HG03378 (cell line): ENCODE results near the gene TCF23.
"Not testable (repeated sequence)": the region's sequence is repeated elsewhere in the genome, so short reads cannot be mapped to it uniquely, and the experiment has no call there.

Experiments
- ATAC-seq: cut with Tn5 transposase; IDR thresholded peaks from one replicate; pipeline ENCODE4 v1.9.1; 2021; ENCODE audit warnings: mild to moderate bottlenecking, moderate library complexity; ENCODE audit not compliant: unreplicated experiment

TCF23 gene

DNA sequence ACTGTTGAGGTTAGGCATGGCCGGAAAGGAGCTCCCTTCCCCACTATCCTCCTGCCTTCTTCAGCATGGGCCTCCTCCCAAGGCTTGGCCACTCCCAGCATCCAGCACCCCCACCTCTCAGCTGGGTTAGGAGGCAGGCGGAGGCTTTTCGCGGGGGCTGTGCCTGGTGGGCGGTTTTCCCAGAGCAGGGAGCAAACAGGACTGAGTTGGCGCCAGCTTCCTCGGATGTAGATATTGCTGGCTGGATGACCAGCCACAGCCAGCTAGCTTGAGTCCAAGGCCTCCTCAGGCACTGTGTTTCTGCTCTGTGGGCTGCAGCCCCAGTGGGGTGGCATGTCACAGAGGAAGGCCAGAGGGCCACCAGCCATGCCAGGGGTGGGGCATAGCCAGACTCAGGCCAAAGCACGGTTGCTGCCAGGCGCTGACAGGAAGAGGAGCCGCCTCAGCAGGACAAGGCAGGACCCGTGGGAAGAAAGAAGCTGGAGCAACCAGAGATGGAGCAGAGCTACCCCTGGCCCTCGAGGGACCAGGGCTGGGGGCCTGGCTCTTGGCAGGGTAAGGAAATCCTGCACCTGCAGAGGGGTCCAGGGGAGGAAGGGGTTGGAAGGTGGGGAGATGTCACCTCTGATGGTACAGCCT, at the start of gene TCF23:
Gene TCF23 (plus strand): TSS at position 204 of the 639 bp plus-strand sequence. CDS start 130 bp downstream, at position 334.
- ATAC-seq, result no peak

DNA sequence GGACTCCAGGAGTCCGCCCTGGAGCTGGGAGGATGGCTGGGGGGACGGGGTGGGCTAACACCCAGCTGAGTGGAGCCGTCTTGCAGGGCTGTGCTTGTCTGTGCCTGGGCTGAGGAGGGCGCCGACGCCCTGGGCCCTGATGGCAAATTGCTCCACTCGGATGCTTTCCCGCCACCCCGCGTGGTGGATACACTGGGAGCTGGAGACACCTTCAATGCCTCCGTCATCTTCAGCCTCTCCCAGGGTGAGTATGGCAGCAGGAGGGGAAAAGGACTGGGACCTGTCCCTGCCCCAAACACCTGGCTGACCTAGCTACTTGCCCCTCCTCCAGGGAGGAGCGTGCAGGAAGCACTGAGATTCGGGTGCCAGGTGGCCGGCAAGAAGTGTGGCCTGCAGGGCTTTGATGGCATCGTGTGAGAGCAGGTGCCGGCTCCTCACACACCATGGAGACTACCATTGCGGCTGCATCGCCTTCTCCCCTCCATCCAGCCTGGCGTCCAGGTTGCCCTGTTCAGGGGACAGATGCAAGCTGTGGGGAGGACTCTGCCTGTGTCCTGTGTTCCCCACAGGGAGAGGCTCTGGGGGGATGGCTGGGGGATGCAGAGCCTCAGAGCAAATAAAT, 49.4 kb upstream of the TCF23 start:
- no peak for ATAC-seq

DNA sequence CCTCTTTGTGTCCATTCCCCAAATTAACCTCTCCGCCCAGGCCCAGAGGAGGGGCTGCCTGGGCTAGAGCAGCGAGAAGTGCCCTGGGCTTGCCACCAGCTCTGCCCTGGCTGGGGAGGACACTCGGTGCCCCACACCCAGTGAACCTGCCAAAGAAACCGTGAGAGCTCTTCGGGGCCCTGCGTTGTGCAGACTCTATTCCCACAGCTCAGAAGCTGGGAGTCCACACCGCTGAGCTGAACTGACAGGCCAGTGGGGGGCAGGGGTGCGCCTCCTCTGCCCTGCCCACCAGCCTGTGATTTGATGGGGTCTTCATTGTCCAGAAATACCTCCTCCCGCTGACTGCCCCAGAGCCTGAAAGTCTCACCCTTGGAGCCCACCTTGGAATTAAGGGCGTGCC, 48.8 kb upstream of the TCF23 start:
- no peak for ATAC-seq

DNA sequence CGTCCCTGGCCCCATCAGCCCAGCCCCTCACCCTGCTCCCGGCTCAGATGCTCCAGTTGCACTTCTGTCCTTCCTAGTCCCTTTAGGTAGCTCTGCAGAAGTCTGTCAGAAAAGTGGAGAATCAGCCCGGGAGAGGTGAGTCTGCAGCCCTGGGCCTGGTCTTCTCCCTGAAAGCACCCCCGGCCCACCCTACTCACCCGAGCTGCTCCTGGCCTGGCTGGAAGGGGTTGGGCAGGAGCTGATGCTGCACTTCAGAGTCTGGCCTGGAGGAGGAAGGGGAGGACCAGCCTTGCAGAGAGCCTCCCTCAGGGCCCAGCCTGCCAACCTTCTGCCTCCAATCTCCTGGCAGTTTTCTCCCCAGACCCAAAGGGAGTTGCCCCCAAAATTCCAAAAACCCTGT, 46.5 kb upstream of the TCF23 start:
- ATAC-seq, result no peak

DNA sequence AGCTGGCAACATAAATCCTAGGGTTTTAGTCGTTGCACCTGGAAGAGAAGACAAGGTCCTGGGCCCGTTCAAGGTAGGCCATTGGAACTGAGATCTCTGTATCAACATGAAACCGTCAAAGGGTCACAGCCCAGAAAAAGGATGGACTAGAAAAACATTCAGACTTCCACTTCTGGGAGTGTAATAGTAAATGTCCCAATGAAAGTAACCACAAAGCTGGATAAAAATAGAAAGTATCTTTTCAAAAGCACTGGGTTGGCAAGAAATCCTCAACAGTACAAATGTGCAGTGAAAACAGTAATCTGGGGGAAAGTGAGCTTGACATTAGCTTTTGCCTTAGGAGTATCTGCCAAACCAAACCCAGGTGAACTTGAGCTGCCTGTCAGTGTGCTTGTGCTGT, 42.8 kb upstream of the TCF23 start:
- no peak for ATAC-seq

DNA sequence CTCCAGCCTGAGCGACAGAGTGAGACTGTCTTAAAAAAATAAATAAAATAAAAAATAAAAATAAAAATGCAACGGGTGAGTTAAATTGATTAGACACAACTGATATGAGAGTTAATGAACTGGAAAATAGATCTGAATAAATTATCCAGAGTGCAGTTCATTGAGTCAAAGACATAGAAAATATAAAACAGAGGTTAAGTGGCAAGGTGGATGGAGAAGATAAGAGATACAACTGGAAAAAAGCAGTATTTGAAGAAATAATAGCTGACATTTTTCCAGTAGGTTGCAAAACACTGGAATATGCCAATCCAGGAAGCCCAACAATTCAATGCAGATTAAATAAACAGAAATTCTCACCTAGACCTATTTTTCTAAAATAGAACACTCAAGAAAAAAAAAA, 40.6 kb upstream of the TCF23 start:
- no peak for ATAC-seq

DNA sequence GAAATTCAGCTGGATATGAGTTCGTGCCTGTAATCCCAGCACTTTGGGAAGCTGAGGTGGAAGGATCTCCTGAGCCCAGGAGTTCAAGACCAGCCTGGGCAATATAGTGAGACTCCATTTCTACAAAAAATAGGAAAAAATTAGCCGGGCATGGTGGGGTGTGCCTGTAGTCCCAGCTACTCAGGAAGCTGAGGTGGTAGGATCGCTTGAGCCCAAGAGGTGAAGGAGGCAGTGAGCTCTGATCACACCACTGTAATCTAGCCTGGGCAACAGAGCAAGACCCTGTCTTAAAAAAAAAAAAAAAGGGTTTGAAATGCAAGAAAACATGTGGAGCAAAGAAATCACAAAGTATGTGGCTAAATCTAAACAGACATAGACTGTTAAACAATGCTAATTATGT, 39.7 kb upstream of the TCF23 start:
- ATAC-seq, result no peak

DNA sequence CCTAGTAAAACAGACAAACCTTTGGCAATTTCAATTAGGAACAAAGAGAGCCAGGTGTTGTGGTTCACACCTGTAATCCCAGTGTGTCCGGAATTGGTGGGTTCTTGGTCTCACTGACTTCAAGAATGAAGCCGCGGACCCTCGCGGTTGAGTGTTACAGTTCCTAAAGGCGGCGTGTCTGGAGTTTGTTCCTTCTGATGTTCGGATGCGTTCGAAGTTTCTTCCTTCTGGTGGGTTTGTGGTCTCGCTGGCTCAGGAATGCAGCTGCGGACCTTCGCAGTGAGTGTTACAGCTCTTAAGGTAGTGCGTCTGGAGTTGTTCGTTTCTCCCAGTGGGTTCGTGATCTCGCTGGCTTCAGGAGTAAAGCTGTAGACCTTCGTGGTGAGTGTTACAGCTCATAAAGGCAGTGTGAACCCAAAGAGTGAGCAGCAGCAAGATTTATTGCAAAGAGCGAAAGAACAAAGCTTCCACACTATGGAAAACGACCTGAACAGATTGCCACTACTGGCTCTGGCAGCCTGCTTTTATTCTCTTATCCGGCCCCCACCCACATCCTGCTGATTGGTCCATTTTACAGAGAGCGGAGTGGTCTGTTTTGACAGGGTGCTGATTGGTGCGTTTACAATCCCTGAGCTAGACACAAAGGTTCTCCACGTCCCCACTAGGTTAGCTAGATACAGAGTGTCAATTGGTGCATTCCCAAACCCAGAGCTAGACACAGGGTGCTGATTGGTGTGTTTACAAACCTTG, 38.0 kb upstream of the TCF23 start:
- not testable (repeated sequence) for ATAC-seq

DNA sequence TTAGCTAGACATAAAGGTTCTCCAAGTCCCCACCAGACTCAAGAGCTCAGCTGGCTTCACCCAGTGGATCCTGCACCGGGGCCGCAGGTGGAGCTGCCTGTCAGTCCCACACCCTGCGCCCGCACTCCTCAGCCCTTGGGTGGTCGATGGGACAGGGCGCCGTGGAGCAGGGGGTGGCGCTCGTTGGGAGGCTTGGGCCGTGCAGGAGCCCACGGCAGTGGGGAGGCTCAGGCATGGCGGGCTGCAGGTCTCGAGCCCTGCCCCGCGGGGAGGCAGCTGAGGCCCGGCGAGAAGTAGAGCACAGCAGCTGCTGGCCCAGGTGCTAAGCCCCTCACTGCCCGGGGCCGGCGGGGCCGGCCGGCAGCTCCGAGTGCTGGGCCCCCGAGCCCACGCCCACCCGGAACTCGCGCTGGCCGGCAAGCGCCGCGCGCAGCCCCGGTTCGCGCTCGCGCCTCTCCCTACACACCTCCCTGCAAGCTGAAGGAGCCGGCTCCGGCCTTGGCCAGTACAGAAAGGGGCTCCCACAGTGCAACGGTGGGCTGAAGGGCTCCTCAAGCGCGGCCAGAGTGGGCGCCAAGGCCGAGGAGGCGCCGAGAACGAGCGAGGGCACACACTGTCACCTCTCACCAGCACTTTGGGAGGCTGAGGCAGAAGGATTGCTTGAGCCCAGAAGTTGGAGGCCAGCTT, 37.3 kb upstream of the TCF23 start:
- not testable (repeated sequence) for ATAC-seq

DNA sequence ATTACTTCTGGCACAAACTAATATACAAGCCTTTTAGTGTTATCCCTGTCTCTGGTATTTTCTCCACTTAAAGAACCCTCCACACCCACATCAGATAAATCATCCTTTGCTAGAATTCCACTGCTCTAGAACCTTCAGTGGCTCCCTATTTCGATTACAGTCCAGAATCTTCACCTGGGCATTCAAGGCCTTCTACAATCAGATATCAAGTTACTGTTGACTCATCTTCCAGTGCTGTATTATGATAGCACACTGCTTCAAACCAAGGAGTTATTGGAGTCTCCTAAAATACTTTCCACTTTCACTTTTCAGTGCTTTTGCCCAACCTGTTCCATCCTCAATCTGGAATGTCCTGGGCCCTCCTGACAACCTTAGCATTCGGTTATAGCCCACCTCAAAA, 33.3 kb upstream of the TCF23 start:
- no peak for ATAC-seq

DNA sequence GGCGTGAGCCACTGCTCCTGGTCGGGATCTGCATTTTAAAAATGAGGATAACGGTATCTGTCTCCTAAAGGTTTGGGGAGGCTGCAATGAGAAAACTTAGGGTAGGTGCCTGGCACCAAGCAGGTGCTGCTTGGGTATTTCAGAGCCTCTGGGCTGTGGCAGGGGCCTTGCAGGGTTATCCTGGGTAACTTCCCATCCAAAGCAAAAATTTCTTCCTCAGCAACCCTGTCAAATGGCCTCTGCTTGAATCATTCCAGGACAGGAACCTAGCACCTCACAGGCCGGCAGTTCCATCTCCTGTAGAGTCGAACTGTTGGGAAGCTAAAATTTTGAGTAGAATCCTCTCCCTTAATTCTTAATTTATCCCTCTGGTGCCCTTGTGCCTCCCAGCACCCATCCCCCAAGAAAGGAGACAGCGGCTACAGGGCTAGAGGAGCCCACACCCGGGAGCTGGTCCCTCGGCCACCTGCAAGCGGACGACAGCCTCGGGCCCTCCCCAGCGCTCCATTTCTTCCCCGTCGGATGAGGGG, 30.7 kb upstream of the TCF23 start:
- ATAC-seq, result no peak

DNA sequence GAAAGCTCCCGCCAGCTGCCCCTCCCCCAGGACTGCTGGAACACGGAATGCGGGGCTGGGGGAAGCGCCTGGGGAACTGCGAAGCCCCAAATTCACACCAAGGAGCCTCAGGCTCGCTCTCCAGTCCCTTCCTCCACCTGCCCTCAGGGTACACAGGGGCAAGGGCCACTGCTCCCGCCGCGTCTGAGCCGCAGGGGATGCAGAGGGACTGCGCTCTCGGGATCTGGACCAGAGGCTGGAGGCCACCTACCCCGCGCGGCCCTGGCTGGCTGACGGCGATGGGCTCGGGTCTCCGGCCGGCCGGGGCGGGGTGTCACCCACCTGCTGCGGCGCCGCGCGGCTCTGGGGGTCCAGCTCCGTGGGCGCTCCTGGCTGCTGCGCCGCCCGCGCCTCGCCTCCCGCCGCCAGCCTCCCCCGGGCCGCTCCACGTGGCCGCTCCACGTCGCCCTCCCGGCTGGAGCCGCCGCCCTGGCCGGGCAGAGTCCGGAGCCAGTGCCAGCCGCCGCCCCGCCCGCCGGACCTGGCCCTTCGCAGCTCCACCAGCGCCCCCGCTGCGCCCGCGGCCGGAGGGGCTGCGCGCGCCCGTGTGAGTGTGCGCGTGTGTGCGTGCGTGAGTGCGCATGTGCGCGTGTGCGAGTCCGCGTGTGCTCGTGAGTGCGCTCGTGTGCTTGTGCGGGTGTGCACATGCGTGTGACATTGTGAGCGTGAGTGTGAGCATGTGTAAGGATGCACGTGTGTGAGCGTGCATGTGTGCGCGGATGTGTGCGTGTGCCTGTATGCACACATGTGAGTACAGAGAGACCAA, 30.1 kb upstream of the TCF23 start, which contains the start of gene CGREF1:
Gene CGREF1 (minus strand): TSS at position 604 of the 805 bp plus-strand sequence. CDS start 14,762 bp downstream, outside the sequence.
- ATAC-seq, result no peak

DNA sequence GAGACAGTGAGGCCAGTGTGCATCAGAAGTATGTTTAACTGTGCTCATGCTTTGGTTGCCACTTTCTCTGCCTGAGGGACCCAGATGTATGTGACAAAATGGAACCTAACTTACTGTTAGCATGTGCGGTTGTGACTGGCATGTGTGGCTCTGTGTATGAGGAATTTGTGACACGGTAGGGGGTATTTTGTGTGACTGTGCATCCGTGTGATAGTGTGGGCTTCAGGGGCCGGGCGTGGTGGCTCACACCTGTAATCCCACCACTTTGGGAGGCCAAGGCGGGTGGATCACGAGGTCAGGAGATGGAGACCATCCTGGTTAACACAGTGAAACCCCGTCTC, 29.5 kb upstream of the TCF23 start:
- ATAC-seq, result not testable (repeated sequence)

DNA sequence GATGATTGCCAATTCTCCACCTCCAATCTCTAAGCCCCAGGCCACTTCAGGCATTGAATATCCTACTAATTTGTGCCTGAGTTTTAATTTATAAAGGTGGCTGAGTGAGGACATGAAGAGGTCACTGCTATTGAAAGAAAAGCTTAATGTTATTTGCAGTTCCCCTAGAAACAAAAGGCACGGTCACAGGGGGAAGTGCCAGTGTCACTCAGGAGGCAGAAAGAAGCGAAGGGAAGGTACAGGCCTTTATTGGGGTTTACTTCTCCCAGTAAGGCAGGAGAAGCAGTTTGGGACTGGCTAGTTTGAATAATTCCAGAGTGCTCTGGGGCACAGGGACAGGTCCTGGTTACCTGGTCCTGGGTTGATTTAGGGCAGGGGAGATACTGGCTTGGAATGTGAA, 26.9 kb upstream of the TCF23 start:
- no peak for ATAC-seq

DNA sequence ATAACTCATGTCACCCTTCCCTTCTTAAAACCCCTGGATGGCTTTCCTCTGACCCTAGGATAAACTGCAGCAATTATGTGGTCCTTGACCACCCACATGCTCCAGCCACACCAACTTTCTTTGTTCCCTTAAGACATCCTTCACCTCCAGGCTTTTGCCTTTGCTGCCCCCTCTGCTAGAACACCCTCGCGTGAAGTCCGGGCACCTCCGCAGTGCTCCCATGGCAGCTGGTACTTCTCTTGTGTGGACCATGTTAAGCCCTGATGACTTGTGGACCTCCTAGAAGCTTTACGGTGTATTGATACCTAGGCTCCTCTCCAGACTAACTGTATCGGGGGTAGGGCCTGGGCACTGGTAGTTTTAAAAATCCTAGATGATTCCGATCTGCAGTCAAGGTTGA, 26.0 kb upstream of the TCF23 start:
- no peak for ATAC-seq

DNA sequence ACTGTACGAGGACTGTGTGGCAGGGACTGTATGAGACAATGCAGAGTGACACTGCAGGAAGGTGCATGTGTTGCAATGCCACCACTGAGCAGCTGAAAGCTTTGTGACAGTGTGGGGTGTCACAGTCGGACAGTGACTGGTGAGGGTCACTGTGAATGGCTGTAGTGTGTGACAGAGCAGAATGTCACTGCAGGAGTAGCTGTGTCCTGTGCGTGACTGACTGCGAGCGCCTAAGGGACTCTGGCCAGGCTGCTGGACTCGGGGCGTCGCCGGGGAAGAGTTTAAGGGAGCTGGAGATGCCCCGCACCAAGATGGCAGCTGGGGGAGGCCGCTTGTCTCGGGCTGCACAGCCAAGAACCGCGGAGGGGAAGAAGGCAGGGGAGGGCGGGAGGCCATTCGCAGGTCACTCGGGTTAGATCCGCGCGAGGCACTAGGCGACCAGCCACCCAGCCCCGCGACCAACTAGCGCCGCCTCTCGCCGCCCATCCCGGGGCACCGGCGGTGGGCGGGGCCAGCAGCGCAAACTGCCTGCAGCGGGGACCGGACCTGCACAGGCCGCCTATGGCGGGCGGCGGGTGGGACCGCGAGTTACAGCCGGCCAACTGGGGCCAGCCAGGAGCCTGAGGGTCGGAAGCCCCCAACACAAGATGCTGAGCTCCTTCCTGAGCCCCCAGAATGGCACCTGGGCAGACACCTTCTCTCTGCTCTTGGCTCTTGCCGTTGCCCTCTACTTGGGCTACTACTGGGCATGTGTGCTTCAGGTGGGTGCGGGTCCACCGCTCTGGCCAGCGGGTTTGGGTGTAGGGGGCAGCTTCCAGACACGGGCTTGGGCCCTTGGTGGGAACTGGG, 25.3 kb upstream of the TCF23 start, which contains the start of gene ABHD1:
Gene ABHD1 (plus strand): TSS at position 514 of the 849 bp plus-strand sequence. CDS start 134 bp downstream, at position 648.
- no peak for ATAC-seq

DNA sequence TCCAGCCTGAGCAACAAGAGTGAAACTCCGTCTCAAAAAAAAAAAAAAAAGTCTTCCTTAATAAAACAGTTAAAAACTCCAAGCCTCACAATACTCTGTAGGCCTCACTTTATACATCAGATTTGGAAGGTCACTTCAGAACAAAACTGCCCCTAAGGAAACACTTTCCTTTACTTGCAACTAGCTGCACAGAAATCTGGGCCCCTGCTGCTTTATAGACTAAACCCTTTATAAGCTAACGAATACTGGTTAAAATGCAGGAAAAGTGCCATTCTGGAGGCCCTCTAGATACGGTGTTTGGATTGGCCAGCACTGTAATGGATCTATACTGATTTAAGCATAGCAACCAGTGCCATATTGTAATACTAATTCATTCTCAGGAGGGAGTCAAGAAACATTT, 23.7 kb upstream of the TCF23 start:
- no peak for ATAC-seq

DNA sequence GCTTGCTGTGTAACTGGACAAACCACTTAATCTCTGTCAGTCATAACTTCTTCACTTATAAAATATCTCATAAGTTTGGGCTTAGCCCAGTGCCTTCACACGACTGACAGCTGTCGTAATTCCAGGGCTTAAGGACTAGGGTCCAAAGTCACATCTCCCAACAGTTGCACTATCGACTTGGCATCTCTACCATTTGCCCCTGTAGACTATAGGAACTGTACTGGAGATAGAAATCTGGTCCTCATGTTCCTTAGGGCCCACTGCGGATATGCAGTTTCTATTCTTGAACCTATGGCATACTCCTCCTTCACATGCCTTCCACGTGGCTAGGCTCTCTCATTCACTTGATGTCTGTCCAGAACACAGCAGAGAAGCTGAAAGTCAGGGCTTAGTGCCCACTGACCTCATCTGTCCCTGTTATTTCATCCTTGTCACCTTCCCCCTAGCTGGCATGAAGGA, 22.5 kb upstream of the TCF23 start:
- ATAC-seq, result no peak
